NCI-H2107 treated with DMSO at 0.1 percent for 48 hours (cell line): Measurements from ENCODE around the gene AQP6.

Experiments used
- DNase-seq: peaks from one replicate; lab custom pipeline; 2025; ENCODE audit not compliant: unreplicated experiment; lab: John Stamatoyannopoulos, UW

AQP6 gene

GRCh38 chr12:50026691-50027090, 53.9 kb downstream of the AQP6 start:
- DNase-seq, result no peak
